ENCODE measurements around the gene GRM1. TPM values are rescaled to one million over a fixed set of nuclear protein-coding genes. Genes with fewer than 3 reads are reported as not detected.

Gene GRM1
- total and polyA plus RNA-seq, 9 of the 15 experiments (the other 6 are each of a cell fraction or from before 2014, with no cell fraction given), result not detected

DNA sequence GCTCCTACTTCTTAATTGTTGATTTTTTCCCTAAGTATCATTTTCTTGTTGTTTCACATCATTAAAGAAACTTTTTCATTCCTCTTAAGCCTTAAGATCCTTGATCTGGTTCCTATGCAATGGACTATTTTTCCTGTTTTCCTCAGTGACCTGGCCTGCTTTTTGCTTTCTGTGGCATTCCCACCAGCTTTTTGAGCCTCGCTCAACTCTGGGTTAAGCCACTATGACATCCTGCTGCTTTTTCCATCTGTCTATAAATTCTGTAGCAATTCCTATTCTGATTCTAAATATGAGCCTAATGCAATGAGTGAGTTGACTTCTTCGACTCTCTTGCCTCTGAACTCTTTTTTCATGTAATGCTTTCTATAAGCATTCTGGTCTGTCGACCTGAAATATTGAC is 160.3 kb downstream of the GRM1 start (continued):
- TF ChIP-seq ZMIZ1 (IDR thresholded peaks at IDR 0.05; ENCODE audit: low read depth in 2 of 2, low read length in 2 of 2) (no peak), ZNF696 (CRISPR knock-in tag; conservative IDR thresholded peaks at IDR 0.05) (no peak)
- TF ChIP-seq, protein P1, sequence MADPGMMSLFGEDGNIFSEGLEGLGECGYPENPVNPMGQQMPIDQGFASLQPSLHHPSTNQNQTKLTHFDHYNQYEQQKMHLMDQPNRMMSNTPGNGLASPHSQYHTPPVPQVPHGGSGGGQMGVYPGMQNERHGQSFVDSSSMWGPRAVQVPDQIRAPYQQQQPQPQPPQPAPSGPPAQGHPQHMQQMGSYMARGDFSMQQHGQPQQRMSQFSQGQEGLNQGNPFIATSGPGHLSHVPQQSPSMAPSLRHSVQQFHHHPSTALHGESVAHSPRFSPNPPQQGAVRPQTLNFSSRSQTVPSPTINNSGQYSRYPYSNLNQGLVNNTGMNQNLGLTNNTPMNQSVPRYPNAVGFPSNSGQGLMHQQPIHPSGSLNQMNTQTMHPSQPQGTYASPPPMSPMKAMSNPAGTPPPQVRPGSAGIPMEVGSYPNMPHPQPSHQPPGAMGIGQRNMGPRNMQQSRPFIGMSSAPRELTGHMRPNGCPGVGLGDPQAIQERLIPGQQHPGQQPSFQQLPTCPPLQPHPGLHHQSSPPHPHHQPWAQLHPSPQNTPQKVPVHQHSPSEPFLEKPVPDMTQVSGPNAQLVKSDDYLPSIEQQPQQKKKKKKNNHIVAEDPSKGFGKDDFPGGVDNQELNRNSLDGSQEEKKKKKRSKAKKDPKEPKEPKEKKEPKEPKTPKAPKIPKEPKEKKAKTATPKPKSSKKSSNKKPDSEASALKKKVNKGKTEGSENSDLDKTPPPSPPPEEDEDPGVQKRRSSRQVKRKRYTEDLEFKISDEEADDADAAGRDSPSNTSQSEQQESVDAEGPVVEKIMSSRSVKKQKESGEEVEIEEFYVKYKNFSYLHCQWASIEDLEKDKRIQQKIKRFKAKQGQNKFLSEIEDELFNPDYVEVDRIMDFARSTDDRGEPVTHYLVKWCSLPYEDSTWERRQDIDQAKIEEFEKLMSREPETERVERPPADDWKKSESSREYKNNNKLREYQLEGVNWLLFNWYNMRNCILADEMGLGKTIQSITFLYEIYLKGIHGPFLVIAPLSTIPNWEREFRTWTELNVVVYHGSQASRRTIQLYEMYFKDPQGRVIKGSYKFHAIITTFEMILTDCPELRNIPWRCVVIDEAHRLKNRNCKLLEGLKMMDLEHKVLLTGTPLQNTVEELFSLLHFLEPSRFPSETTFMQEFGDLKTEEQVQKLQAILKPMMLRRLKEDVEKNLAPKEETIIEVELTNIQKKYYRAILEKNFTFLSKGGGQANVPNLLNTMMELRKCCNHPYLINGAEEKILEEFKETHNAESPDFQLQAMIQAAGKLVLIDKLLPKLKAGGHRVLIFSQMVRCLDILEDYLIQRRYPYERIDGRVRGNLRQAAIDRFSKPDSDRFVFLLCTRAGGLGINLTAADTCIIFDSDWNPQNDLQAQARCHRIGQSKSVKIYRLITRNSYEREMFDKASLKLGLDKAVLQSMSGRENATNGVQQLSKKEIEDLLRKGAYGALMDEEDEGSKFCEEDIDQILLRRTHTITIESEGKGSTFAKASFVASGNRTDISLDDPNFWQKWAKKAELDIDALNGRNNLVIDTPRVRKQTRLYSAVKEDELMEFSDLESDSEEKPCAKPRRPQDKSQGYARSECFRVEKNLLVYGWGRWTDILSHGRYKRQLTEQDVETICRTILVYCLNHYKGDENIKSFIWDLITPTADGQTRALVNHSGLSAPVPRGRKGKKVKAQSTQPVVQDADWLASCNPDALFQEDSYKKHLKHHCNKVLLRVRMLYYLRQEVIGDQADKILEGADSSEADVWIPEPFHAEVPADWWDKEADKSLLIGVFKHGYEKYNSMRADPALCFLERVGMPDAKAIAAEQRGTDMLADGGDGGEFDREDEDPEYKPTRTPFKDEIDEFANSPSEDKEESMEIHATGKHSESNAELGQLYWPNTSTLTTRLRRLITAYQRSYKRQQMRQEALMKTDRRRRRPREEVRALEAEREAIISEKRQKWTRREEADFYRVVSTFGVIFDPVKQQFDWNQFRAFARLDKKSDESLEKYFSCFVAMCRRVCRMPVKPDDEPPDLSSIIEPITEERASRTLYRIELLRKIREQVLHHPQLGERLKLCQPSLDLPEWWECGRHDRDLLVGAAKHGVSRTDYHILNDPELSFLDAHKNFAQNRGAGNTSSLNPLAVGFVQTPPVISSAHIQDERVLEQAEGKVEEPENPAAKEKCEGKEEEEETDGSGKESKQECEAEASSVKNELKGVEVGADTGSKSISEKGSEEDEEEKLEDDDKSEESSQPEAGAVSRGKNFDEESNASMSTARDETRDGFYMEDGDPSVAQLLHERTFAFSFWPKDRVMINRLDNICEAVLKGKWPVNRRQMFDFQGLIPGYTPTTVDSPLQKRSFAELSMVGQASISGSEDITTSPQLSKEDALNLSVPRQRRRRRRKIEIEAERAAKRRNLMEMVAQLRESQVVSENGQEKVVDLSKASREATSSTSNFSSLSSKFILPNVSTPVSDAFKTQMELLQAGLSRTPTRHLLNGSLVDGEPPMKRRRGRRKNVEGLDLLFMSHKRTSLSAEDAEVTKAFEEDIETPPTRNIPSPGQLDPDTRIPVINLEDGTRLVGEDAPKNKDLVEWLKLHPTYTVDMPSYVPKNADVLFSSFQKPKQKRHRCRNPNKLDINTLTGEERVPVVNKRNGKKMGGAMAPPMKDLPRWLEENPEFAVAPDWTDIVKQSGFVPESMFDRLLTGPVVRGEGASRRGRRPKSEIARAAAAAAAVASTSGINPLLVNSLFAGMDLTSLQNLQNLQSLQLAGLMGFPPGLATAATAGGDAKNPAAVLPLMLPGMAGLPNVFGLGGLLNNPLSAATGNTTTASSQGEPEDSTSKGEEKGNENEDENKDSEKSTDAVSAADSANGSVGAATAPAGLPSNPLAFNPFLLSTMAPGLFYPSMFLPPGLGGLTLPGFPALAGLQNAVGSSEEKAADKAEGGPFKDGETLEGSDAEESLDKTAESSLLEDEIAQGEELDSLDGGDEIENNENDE (IDR thresholded peaks at IDR 0.05; ENCODE audit: low read depth, low read length), result no peak
